NB4 (cell line): Measurements from ENCODE around the gene ZFP92.

Experiments
- MYC ChIP-seq: IDR thresholded peaks from 2 replicates; pipeline ENCODE4 v1.6.1; 2011; ENCODE audit warnings: low read depth, low read length
- POLR2A ChIP-seq: IDR thresholded peaks from 2 replicates; pipeline ENCODE4 v1.6.1; 2011; ENCODE audit warnings: mild to moderate bottlenecking; ENCODE audit not compliant: insufficient read length; ENCODE audit errors: extremely low read depth
- TF ChIP-seq, protein P1 (sequence below): IDR thresholded peaks from one replicate; pipeline ENCODE4 v1.5.1; 2012; ENCODE audit warnings: low read depth, low read length
- TF ChIP-seq, protein P2 (sequence below): IDR thresholded peaks from 2 replicates; pipeline ENCODE4 v1.6.1; 2011; ENCODE audit warnings: low read depth, low read length

DNA sequence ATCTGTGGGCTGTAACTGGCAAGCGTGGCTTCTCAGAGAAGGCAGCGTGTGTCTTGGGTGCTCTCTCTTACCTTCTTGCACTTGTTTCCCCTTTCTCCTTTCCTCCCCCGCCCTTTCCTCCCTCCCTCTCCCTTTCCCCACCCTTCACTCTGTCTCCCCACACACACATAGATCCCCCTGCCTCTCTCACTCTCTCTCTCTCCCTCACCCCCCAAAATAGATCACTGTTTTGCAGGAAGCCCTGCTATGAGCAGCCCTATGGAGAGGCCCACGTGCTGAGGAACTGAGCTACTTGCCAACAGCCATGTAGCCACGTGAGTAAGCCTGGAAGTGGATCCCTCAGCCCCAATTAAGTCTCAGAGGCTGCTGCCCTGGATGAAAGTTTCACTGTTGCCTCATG, 5.8 kb upstream of the ZFP92 start:
- TF ChIP-seq, protein P1, sequence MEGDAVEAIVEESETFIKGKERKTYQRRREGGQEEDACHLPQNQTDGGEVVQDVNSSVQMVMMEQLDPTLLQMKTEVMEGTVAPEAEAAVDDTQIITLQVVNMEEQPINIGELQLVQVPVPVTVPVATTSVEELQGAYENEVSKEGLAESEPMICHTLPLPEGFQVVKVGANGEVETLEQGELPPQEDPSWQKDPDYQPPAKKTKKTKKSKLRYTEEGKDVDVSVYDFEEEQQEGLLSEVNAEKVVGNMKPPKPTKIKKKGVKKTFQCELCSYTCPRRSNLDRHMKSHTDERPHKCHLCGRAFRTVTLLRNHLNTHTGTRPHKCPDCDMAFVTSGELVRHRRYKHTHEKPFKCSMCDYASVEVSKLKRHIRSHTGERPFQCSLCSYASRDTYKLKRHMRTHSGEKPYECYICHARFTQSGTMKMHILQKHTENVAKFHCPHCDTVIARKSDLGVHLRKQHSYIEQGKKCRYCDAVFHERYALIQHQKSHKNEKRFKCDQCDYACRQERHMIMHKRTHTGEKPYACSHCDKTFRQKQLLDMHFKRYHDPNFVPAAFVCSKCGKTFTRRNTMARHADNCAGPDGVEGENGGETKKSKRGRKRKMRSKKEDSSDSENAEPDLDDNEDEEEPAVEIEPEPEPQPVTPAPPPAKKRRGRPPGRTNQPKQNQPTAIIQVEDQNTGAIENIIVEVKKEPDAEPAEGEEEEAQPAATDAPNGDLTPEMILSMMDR = no peak
- TF ChIP-seq POLR2A (no peak), MYC (no peak)
- TF ChIP-seq, protein P2, sequence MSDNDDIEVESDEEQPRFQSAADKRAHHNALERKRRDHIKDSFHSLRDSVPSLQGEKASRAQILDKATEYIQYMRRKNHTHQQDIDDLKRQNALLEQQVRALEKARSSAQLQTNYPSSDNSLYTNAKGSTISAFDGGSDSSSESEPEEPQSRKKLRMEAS = no peak
